Fibroblast of villous mesenchyme (primary cell): ENCODE measurements around the gene ABI3BP. TPM values are rescaled to one million over a fixed set of nuclear protein-coding genes. Genes with fewer than 3 reads are reported as not detected.

Experiments
- DNase-seq: peaks from one replicate; pipeline ENCODE4 v3.0.0-alpha.2; 2010; ENCODE audit warnings: low read depth
- H3K4me3 ChIP-seq: 2 replicates; pipeline ENCODE4 v1.5.1; 2011; ENCODE audit warnings: low read depth, mild to moderate bottlenecking, low read length
- CTCF ChIP-seq: IDR thresholded peaks from 2 replicates; pipeline ENCODE4 v1.5.1; 2012; ENCODE audit warnings: low read depth, mild to moderate bottlenecking, low read length; ENCODE audit not compliant: insufficient read depth
- total RNA-seq: library from RNA; depleted of rRNA; stranded (reverse); fragments of >200 nt; gene quantifications from 2 replicates; pipeline ENCODE4 v1.2.3, GENCODE V29; 2012

The ABI3BP gene
- total RNA-seq, 1 donor, result 7.8 TPM

- no peak overlapping the region for H3K4me3 ChIP-seq
- peak; percentile 17 for DNase-seq
- TF ChIP-seq CTCF, result no peak
These were observed 17.9 kb upstream of the ABI3BP start for GRCh38 chr3:101011136-101011535.

GRCh38 chr3:101010296-101010695 is 17.1 kb upstream of the ABI3BP start:
- DNase-seq, result no peak
- H3K4me3 ChIP-seq, result no peak overlapping the region
- TF ChIP-seq CTCF, result no peak

- no peak overlapping the region for H3K4me3 ChIP-seq
- DNase-seq, result no peak
- TF ChIP-seq CTCF, result no peak
These were observed 16.2 kb upstream of the ABI3BP start for GRCh38 chr3:101009386-101009785.

GRCh38 chr3:100999160-100999559 is 5.9 kb upstream of the ABI3BP start:
- no peak overlapping the region for H3K4me3 ChIP-seq
- no peak for DNase-seq
- TF ChIP-seq CTCF, result no peak

GRCh38 chr3:100994809-100995208 is 1.6 kb upstream of the ABI3BP start:
- H3K4me3 ChIP-seq, result no peak overlapping the region
- no peak for TF ChIP-seq CTCF
- DNase-seq, result no peak

GRCh38 chr3:100994187-100994586 is 966 bp upstream of the ABI3BP start:
- no peak for TF ChIP-seq CTCF
- no peak overlapping the region for H3K4me3 ChIP-seq
- no peak for DNase-seq

- DNase-seq, result peak; percentile 65
These were observed 799 bp downstream of the ABI3BP start for GRCh38 chr3:100992231-100993012.

More at GRCh38 chr3:100992231-100993012, 799 bp downstream of the ABI3BP start:
- peak overlapping the region; percentile 45 for H3K4me3 ChIP-seq
- TF ChIP-seq CTCF, result no peak
